ENCODE results near the gene PRKCA. TPM values are rescaled to one million over a fixed set of nuclear protein-coding genes. Genes with fewer than 3 reads are reported as not detected.

The PRKCA gene
- total RNA-seq, 3 donors from 2014 or later (not counting 1 experiment from before 2014, with no cell fraction given), result 19.6 to 29.0 (median 20.4) TPM

GRCh38 chr17:66577041-66577440 lies 274.6 kb downstream of the PRKCA start:
- Histone ChIP-seq H3K27ac (ENCODE audit: low read length) (no peak overlapping the region), H3K36me3 (ENCODE audit: control insufficient read depth, insufficient read depth, low read length) (no peaks in the 10 kb centered on the region), H3K4me1 (ENCODE audit: control insufficient read depth, insufficient read depth, low read length) (peaks cover 5% of the 10 kb centered on the region), H3K27me3 (ENCODE audit: control insufficient read depth, insufficient read depth, low read length) (no peaks in the 10 kb centered on the region), H3K4me3 (ENCODE audit: low read length) (no peak overlapping the region), H3K9me3 (ENCODE audit: control insufficient read depth, insufficient read depth, low read length) (no peaks in the 10 kb centered on the region)
- H3K4me1 Mint-ChIP-seq, result peaks cover 7 to 9% of the 10 kb centered on the region in 2 donors
- DNase-seq, result no peak
- no peaks in the 10 kb centered on the region for H3K36me3 Mint-ChIP-seq
- H3K4me3 Mint-ChIP-seq, result no peak overlapping the region
- WGBS (ENCODE audit: insufficient coverage), result 94% methylated on average over 8 of the region's 8 CpGs
- ATAC-seq, result no peak
- no peak overlapping the region for H3K27ac Mint-ChIP-seq
- H3K27me3 Mint-ChIP-seq (ENCODE audit: low read depth in 2 of 2), result no peaks in the 10 kb centered on the region
- intact Hi-C loops (cut with micrococcal nuclease), result no loop called here
- no peak for TF ChIP-seq CTCF (IDR thresholded peaks at IDR 0.05)
- no peaks in the 10 kb centered on the region for H3K9me3 Mint-ChIP-seq

GRCh38 chr17:66578781-66579489 lies 276.5 kb downstream of the PRKCA start:
- Histone ChIP-seq H3K36me3 (ENCODE audit: control insufficient read depth, insufficient read depth, low read length) (no peaks in the 10 kb centered on the region), H3K4me3 (ENCODE audit: low read length) (no peak overlapping the region), H3K27ac (ENCODE audit: low read length) (no peak overlapping the region), H3K27me3 (ENCODE audit: control insufficient read depth, insufficient read depth, low read length) (no peaks in the 10 kb centered on the region), H3K9me3 (ENCODE audit: control insufficient read depth, insufficient read depth, low read length) (no peaks in the 10 kb centered on the region), H3K4me1 (ENCODE audit: control insufficient read depth, insufficient read depth, low read length) (peaks cover 5% of the 10 kb centered on the region)
- 89% methylated on average over 22 of the region's 22 CpGs for WGBS (ENCODE audit: insufficient coverage)
- Mint-ChIP-seq H3K4me1 (peaks cover 7 to 15% of the 10 kb centered on the region in 2 donors), H3K4me3 (no peak overlapping the region), H3K9me3 (no peaks in the 10 kb centered on the region), H3K36me3 (no peaks in the 10 kb centered on the region), H3K27ac (no peak overlapping the region), H3K27me3 (ENCODE audit: low read depth in 2 of 2) (no peaks in the 10 kb centered on the region)
- DNase-seq (no peak), ATAC-seq (no peak)
- intact Hi-C loops (cut with micrococcal nuclease), result no loop called here
- TF ChIP-seq CTCF (IDR thresholded peaks at IDR 0.05), result no peak

- no peak overlapping the region for H3K27ac ChIP-seq (ENCODE audit: low read length)
Measured at GRCh38 chr17:66579556-66579955, 277.1 kb downstream of the PRKCA start.

More at GRCh38 chr17:66579556-66579955, 277.1 kb downstream of the PRKCA start:
- Mint-ChIP-seq H3K4me1 (peaks cover 7 to 15% of the 10 kb centered on the region in 2 donors), H3K4me3 (no peak overlapping the region), H3K9me3 (no peaks in the 10 kb centered on the region), H3K27ac (no peak overlapping the region), H3K27me3 (ENCODE audit: low read depth in 2 of 2) (no peaks in the 10 kb centered on the region), H3K36me3 (no peaks in the 10 kb centered on the region)
- intact Hi-C loops (cut with micrococcal nuclease), result no loop called here
- Histone ChIP-seq H3K4me3 (ENCODE audit: low read length) (no peak overlapping the region), H3K9me3 (ENCODE audit: control insufficient read depth, insufficient read depth, low read length) (no peaks in the 10 kb centered on the region), H3K27me3 (ENCODE audit: control insufficient read depth, insufficient read depth, low read length) (no peaks in the 10 kb centered on the region), H3K36me3 (ENCODE audit: control insufficient read depth, insufficient read depth, low read length) (no peaks in the 10 kb centered on the region), H3K4me1 (ENCODE audit: control insufficient read depth, insufficient read depth, low read length) (peaks cover 5% of the 10 kb centered on the region)
- WGBS (ENCODE audit: insufficient coverage), result 91% methylated on average over 4 of the region's 4 CpGs
- DNase-seq, result no peak
- ATAC-seq, result no peak
- TF ChIP-seq CTCF (IDR thresholded peaks at IDR 0.05), result no peak
